Activated T-cell treated with anti-CD3 and anti-CD28 coated beads, Interleukin-2, amount 50 U/mL, for 1 hour (primary cell): ENCODE results near the gene FAM171A1.
"Not testable (repeated sequence)": the region's sequence is repeated elsewhere in the genome, so short reads cannot be mapped to it uniquely, and the experiment has no call there.

Experiments used
- DNase-seq: peaks from one replicate; pipeline ENCODE4 v3.0.0-alpha.2; 2020

Gene FAM171A1

DNA sequence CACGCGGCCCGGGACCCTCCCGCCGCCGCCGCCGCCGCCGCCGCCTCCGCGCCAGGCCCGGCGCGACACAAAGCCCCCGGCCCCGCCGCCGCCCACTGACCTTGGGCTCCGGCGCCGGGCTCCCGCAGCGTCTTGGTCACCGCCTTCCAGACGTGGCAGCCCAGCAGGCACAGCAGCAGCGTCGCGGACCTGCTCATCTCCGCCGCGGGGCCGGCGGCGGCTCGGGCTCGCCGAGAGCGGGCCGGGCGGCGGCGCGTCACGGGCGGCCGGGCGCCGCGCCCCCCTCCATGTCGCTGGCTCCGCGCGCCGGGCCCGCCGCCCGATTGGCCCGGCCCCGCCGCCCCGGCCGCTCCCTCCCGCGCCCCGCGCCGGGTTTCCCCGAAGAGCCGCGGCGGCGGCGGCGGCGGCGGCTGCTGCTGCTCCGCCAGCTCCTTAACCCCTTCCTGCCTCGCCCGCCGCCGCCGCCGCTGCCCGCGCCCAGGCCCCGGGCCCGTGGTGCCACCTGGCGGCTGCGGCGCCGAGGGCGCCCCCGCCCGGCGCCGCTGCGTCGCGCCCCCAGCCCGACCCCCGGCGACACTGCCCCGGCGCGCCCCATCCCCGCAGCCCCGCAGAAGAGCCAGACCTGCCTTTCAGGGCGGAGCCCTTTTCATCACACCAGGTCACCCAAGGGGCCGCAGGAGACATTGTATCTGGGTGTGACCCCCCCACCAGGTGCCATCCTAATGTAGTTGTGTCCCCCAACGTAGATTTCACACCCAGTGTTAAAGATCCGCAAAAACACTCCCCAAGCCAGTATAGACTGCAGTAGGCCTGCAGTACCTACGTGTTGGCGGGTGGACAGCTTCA lies at the start of gene FAM171A1:
Gene FAM171A1, minus strand, starts transcription at position 434 of the 846 bp plus-strand sequence. Its CDS starts 237 bp downstream, at position 197.
- peak; percentile 67 for DNase-seq

DNA sequence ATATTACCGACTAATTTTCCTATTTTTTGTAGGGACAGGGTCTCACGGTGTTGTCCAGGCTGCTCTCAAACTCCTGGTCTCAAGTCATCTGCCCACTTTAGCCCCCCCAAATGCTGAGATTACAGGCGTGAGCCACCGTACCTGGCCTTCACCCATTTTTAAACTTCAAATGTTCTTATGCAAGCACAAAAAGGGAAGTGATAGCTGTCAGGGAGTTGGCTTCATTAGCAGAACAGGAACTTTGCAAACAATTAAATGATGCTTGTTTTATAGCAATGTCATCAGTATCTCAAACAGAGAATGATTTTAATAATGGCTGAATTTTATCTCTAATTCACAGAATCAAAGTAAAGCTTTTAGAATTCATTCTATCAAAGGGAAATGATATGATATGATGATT lies 49.8 kb upstream of the FAM171A1 start:
- no peak for DNase-seq

GRCh38 chr10:15419279-15419874 lies 48.3 kb upstream of the FAM171A1 start:
- DNase-seq: no peak

GRCh38 chr10:15416034-15416433 lies 44.9 kb upstream of the FAM171A1 start:
- no peak for DNase-seq

DNA sequence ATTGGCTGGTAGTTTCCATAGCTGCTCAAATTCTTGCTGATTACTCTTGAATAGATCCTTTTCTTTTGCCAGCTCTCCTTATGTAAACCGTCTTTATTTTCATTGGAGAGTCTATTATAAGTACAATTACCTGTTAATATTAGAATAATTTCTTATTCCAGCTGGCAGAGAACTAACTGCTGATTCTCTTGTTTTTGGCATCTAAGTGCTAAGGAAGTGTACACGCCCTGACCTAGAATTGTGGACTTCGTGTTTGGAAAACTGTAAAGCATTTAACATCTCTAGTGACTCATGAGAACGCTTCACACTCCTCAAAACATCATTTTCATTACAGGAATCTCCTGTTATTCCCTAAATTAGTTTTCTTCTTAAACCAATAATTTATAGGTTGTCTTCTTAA lies 39.9 kb upstream of the FAM171A1 start:
- no peak for DNase-seq

DNA sequence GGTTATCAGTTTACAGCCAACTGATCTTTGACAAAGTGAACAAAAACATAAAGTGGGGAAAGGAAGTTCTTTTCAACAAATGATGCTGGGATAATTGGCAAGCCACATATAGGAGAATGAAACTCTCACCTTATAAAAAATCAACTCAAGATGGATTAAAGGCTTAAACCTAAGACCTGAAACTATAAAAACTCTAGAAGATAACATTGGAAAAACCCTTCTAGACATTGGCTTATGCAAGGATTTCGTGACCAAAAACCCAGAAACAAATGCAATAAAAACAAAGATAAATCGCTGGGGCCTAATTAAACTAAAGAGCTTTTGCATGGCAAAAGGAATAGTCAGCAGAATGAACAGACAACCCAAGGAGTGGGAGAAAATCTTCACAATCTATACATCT lies 38.3 kb upstream of the FAM171A1 start:
- not testable (repeated sequence) for DNase-seq

DNA sequence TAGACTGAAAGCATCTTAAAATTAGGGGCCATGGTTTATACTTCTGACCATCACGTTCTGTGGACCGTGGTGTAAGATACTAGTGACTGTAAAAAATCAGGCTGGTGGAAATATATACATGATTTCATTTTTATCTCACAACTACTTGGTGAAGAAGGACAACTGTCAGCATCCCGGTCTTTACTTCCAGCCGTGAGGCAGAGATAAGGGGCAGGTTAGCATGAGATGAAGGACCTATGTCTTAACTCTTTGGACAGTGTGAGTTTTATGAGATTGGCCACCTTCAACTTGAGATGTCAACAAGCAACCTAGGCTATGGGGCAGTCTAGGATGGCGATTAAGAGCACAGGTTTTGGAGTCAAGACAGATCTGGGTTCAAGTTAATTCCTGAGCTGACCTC lies 37.5 kb upstream of the FAM171A1 start:
- no peak for DNase-seq

DNA sequence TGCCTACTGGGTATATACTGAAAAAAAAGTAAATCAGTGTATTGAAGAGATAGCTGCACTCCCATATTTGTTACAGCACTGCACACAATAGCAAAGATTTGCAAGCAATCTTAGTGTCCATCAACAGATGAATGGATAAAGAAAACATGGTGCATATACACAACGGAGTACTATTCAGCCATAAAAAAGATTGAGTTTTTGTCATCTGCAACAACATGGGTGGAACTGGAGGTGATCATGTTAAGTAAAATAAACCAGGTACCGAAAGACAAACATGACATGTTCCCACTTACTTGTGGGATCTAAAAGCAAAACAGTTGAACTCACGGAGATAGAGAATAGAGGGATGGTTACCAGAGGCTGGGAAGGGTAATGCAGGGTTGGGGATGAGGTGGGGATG lies 34.2 kb upstream of the FAM171A1 start:
- DNase-seq: no peak

DNA sequence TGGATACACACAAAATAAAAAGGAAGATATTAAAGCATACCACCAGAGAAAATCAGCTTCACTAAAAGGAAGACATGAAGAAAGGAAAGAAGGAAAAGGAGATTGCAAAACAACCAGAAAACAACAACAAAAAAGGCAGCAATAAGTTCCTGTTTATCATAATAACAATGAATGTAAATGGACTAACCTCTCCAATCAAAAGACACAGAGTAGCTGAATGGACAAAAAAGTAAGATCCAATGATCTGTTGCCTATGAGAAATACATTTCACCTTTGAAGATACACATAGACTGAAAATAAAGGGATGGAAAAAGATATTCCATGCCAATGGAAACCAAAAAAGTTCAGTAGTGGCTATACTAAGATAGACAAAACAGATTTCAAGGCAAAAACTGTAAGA lies 30.3 kb upstream of the FAM171A1 start:
- no peak for DNase-seq

DNA sequence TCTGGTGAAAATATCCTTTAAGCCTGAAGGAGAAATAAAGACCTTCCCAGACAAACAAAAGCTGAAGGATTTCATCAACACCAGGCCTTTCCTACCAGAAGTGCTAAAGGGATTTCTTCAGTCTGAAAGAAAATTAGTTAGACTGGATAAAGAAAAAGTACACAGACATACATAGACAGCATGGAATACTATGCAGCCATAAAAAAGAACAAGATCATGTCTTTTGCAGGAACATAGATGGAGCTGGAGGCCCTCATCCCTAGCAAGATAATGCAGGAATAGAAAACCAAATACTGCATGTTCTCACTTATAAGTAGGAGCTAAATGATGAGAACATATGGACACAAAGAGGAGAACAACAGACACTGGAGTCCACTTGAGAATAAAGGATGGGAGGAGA lies 29.4 kb upstream of the FAM171A1 start:
- not testable (repeated sequence) for DNase-seq

- DNase-seq: no peak
Measured at GRCh38 chr10:15399060-15399661, 28.1 kb upstream of the FAM171A1 start.

DNA sequence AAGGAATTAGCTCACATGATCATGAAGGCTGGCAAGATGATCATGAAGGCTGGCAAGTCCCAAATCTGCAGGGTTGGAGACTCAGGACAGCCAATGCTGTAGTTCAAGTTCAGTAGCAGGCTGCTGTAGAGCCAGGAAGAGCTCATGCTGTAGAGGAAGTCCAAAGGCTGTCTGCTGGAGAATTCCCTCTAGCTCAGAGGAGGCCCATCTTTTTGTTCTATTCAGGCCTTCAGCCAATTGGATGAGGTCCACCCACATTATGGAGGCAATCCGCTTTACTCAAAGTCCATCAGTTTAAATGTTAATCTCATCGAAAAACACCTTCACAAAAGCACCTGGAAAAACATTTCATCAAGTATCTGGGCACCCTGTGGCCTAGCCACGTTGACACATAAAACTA lies 24.8 kb upstream of the FAM171A1 start:
- DNase-seq: no peak

- no peak for DNase-seq
Measured at GRCh38 chr10:15393139-15393825, 22.2 kb upstream of the FAM171A1 start.

GRCh38 chr10:15391491-15391890 lies 20.4 kb upstream of the FAM171A1 start:
- no peak for DNase-seq

- not testable (repeated sequence) for DNase-seq
Measured at GRCh38 chr10:15388172-15388571, 17.1 kb upstream of the FAM171A1 start.

DNA sequence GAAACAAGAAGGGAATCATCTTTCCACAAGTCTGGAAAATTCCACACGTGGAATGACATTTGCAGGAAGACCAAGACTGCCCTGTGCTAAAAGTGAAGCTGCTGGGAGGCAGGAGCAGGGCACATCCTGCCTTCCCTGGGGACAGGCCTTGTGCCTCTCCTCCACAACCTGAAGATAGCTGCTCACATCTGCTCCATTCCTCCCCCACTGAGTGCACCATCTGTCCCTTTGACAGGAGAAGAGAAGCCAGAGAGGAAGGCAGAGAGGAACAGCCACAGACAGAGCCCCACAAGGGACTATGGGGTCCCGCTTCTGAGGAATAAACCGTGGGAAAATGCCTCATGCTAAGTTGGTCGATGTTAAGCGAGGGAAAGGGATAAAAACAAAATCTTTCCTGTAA lies 15.9 kb upstream of the FAM171A1 start:
- no peak for DNase-seq

DNA sequence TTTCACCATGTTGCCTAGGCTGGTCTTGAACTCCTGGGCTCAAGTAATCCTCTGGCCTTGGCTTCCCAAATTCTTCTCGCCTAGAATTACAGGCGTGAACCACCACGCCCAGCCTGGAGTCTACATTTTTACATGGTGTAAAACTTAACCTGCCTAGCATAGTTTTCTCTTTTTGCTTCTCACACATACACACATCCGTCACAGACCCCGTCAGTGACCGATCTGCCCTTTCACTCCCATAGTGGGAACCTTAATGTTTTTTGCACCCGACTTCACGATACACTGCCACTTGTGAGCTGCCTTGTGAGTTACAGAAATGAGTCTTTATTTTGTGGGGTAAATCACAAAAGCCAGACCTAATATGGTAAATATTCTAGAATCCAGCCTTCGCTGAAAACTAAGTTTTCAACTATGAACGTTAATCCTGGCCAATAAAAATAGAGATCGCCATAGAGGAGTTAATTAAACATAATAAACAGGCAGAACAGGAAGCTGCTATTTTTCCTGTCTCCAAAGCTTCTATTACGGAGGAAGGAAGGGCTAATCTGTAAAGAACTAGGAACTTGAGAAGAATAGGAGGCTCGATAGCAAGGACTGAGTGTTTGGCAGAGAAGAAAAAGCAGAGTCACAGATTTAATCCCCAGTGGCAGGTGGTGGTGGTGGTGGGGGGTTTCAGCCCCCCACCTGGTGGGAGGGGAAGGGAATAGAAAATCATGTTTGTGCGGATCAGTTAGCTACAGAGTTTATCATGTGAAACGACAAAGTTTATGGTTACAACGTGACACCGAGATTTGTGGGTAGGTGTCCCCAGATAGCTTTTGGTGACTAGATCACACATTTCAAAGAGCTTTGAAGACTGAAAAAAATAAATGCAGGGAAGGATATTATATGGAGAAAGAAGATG lies 14.7 kb upstream of the FAM171A1 start:
- DNase-seq: no peak

GRCh38 chr10:15381420-15381819 lies 10.3 kb upstream of the FAM171A1 start:
- DNase-seq: no peak

- DNase-seq: no peak
Measured at GRCh38 chr10:15379078-15379477, 8.0 kb upstream of the FAM171A1 start.

DNA sequence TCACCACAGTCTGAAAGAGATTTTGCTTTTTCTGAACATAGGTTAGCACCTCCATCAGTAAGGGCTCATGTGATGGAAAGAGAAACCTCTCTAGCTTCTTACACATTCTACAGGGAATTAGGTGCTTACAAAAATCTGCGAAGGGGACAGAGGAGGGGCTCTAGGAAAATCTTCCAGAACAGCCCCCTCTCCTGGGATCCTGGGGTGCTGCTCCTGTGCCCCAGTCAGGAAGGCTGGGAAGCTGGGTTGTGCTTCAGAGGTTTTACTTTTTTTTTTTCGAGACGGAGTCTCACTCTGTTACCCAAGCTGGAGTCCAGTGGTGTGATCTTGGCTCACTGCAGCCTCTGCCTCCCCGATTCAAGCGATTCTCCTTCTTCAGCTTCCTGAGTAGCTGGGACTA lies 7.5 kb upstream of the FAM171A1 start:
- DNase-seq: no peak

DNA sequence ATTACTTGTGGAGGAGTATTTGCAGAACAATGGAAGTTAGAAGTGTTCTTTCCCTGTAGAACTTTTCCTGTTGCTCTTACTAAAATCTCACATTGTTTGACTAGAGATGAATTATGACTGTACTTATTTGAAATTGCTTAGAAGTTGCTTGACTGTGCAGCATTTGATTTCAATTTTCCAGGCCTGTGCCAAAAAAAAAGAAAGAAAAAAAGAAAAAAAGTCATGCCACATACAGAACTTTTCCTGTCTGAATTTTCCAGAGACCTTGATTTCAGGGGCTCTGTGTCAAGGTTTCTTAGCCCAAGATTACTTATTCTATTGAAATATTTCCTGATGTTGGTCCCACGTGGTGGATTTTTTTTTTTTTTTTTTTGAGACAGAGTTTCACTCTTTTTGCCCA lies 3.5 kb upstream of the FAM171A1 start:
- DNase-seq: no peak

- DNase-seq: no peak
Measured at GRCh38 chr10:15374156-15374555, 3.1 kb upstream of the FAM171A1 start.
